Activated B cell treated with CpG ODN at 0.5 μM for 24 hours (primary cell): ENCODE data around the gene PDRG1. TPM values are rescaled to one million over a fixed set of nuclear protein-coding genes. Genes with fewer than 3 reads are reported as not detected.

Experiments
- ATAC-seq: fragments of 200-7000 bp; cut with Tn5 transposase; one replicate; pipeline ENCODE4 v1.10.0; 2021; ENCODE audit warnings: low read depth, mild to moderate bottlenecking, moderate library complexity
- CTCF ChIA-PET: fragments of 350-600 bp; sonication (Branson Sonifier 250); formaldehyde crosslinking; loops from one replicate; lab custom pipeline; 2021; ENCODE audit warnings: antibody characterized with exemption; lab: Charles Lee
- POLR2A ChIA-PET: fragments of 350-600 bp; sonication (Branson Sonifier 250); formaldehyde crosslinking; loops from one replicate; lab custom pipeline; 2021; ENCODE audit warnings: antibody characterized with exemption; lab: Charles Lee
- DNase-seq: peaks from one replicate; pipeline ENCODE4 v3.0.0; 2022
- H3K27ac Mint-ChIP-seq: one replicate; pipeline ENCODE4 v1.8.0; 2020; ENCODE audit warnings: mixed read lengths
- H3K27me3 Mint-ChIP-seq: one replicate; pipeline ENCODE4 v1.8.0; 2021; ENCODE audit warnings: mixed read lengths
- H3K36me3 Mint-ChIP-seq: one replicate; pipeline ENCODE4 v1.8.0; 2021; ENCODE audit warnings: low read depth, mixed read lengths
- H3K4me1 Mint-ChIP-seq: one replicate; pipeline ENCODE4 v1.8.0; 2021; ENCODE audit warnings: mixed read lengths
- H3K4me3 Mint-ChIP-seq: one replicate; pipeline ENCODE4 v1.8.0; 2020; ENCODE audit warnings: mild to moderate bottlenecking, mixed read lengths
- H3K9me3 Mint-ChIP-seq: one replicate; pipeline ENCODE4 v1.8.0; 2020; ENCODE audit warnings: mixed read lengths
- CTCF ChIP-seq: fragments of 200-600 bp; IDR thresholded peaks from one replicate; pipeline ENCODE4 v1.8.0; 2022; ENCODE audit warnings: antibody characterized with exemption, mild to moderate bottlenecking
- intact Hi-C: fragments of 100-400 bp; cut with micrococcal nuclease; formaldehyde crosslinking; loops from one replicate; pipeline ENCODE4 v1.15.1; 2024
- total RNA-seq: library from RNA; stranded (reverse); gene quantifications from 2 replicates; pipeline ENCODE4 v1.2.3, GENCODE V29; 2022

The PDRG1 gene
- total RNA-seq, 1 donor from 2014 or later, result 16.4 TPM

GRCh38 chr20:31915491-31916280 is 36.2 kb downstream of the PDRG1 start:
- Mint-ChIP-seq H3K4me1 (peaks cover 6% of the 10 kb centered on the region), H3K27me3 (peaks cover under 1% of the 10 kb centered on the region), H3K27ac (no peak overlapping the region), H3K4me3 (no peak overlapping the region), H3K9me3 (peaks cover 2% of the 10 kb centered on the region), H3K36me3 (no peaks in the 10 kb centered on the region)
- intact Hi-C loops, result no loop called here
- CTCF ChIA-PET, result no interaction called here
- POLR2A ChIA-PET, result no interaction called here
- ATAC-seq, result no peak
- DNase-seq, result no peak
- no peak for TF ChIP-seq CTCF

GRCh38 chr20:31914170-31914569 is 37.7 kb downstream of the PDRG1 start:
- no peaks in the 10 kb centered on the region for H3K27me3 Mint-ChIP-seq
- H3K4me1 Mint-ChIP-seq, result peaks cover 6% of the 10 kb centered on the region
- POLR2A ChIA-PET, result no interaction called here

GRCh38 chr20:31913431-31914157 is 38.3 kb downstream of the PDRG1 start:
- no peak for DNase-seq
- ChIA-PET POLR2A (no interaction called here), CTCF (no interaction called here)
- TF ChIP-seq CTCF, result no peak
- peaks cover 2% of the 10 kb centered on the region for H3K9me3 Mint-ChIP-seq
- no peaks in the 10 kb centered on the region for H3K36me3 Mint-ChIP-seq
- no peak overlapping the region for H3K27ac Mint-ChIP-seq
- no peak for ATAC-seq
- no peak overlapping the region for H3K4me3 Mint-ChIP-seq
- intact Hi-C loops, result no loop called here
- H3K27me3 Mint-ChIP-seq, result no peaks in the 10 kb centered on the region
- peaks cover 6% of the 10 kb centered on the region for H3K4me1 Mint-ChIP-seq

More at GRCh38 chr20:31914170-31914569, 37.7 kb downstream of the PDRG1 start:
- DNase-seq, result no peak
- TF ChIP-seq CTCF, result no peak
- Mint-ChIP-seq H3K27ac (no peak overlapping the region), H3K36me3 (no peaks in the 10 kb centered on the region), H3K4me3 (no peak overlapping the region), H3K9me3 (peaks cover 2% of the 10 kb centered on the region)
- intact Hi-C loops, result no loop called here
- CTCF ChIA-PET, result interaction anchor here (0.6 kb wide), 1 partner anchor 14 kb away, joined by 3 read pairs; no protein-coding TSS in a partner anchor
- ATAC-seq, result no peak

GRCh38 chr20:31910071-31910803 is 41.6 kb downstream of the PDRG1 start:
- DNase-seq (no peak), ATAC-seq (no peak)
- TF ChIP-seq CTCF, result no peak
- H3K4me3 Mint-ChIP-seq, result no peak overlapping the region
- H3K4me1 Mint-ChIP-seq, result no peaks in the 10 kb centered on the region
- intact Hi-C loops, result no loop called here
- H3K27me3 Mint-ChIP-seq, result no peaks in the 10 kb centered on the region
- CTCF ChIA-PET, result no interaction called here
- no peaks in the 10 kb centered on the region for H3K36me3 Mint-ChIP-seq
- POLR2A ChIA-PET, result no interaction called here
- H3K9me3 Mint-ChIP-seq, result no peaks in the 10 kb centered on the region
- no peak overlapping the region for H3K27ac Mint-ChIP-seq
